WTC11 (cell line): Measurements from ENCODE around the gene ADAP1.

Source experiments
- ATF1 ChIP-seq: sonication (generic); formaldehyde crosslinking; IDR thresholded peaks from 2 replicates; pipeline ENCODE4 v1.8.1; 2023; ENCODE audit warnings: mild to moderate bottlenecking, moderate library complexity, missing genetic modification reagents
- ATF6 ChIP-seq: sonication (generic); formaldehyde crosslinking; IDR thresholded peaks from 2 replicates; pipeline ENCODE4 v1.8.1; 2023; ENCODE audit warnings: mild to moderate bottlenecking, missing genetic modification reagents
- CTCF ChIP-seq: fragments of 200-600 bp; IDR thresholded peaks from 2 replicates; pipeline ENCODE4 v1.8.0; 2022; ENCODE audit warnings: antibody characterized with exemption
- FOXP4 ChIP-seq: sonication (generic); formaldehyde crosslinking; IDR thresholded peaks from 2 replicates; pipeline ENCODE4 v1.8.0; 2022; ENCODE audit warnings: mild to moderate bottlenecking, missing genetic modification reagents
- MAX ChIP-seq: sonication (generic); formaldehyde crosslinking; IDR thresholded peaks from 2 replicates; pipeline ENCODE4 v1.8.0; 2022; ENCODE audit warnings: mild to moderate bottlenecking, missing genetic modification reagents
- NR3C1 ChIP-seq: sonication (generic); formaldehyde crosslinking; conservative IDR thresholded peaks from 2 replicates; pipeline ENCODE4 v1.8.1; 2023; ENCODE audit warnings: low read depth, mild to moderate bottlenecking, missing genetic modification reagents
- ZBTB43 ChIP-seq: sonication (generic); formaldehyde crosslinking; IDR thresholded peaks from 2 replicates; pipeline ENCODE4 v1.8.1; 2023; ENCODE audit warnings: mild to moderate bottlenecking, missing genetic modification reagents

- TF ChIP-seq ATF1: no peak
- no peak for TF ChIP-seq FOXP4 (CRISPR knock-in tag)
- TF ChIP-seq CTCF: no peak
- TF ChIP-seq ATF6 (CRISPR knock-in tag): no peak
- TF ChIP-seq NR3C1 (CRISPR knock-in tag): no peak
- TF ChIP-seq MAX (CRISPR knock-in tag): no peak
- no peak for TF ChIP-seq ZBTB43 (CRISPR knock-in tag)
Observed at GRCh38 chr7:962401-963081, 8.1 kb upstream of the ADAP1 start.
